ENCODE data around the gene MN1.

GRCh38 chr22:27715106-27715505, 86.5 kb downstream of the MN1 start:
- TF ChIP-seq POLR2A (IDR thresholded peaks at IDR 0.05; ENCODE audit: low read depth, low read length) (no peak), CTCF (conservative IDR thresholded peaks at IDR 0.05; ENCODE audit: low read depth, low read length) (0 out of 2 replicates have a peak, but pooled peaks have one; percentile 18), MXI1 (IDR thresholded peaks at IDR 0.05; ENCODE audit: borderline replicate concordance, low read depth, low read length) (no peak), SMC3 (IDR thresholded peaks at IDR 0.05; ENCODE audit: low read depth, low read length) (no peak), USF2 (IDR thresholded peaks at IDR 0.05; ENCODE audit: low read depth, low read length) (no peak), RFX5 (IDR thresholded peaks at IDR 0.05; ENCODE audit: low read depth, low read length) (no peak), CEBPB (IDR thresholded peaks at IDR 0.05; ENCODE audit: low read depth, low read length) (no peak), MAFK (IDR thresholded peaks at IDR 0.05; ENCODE audit: low read depth, low read length) (no peak)
